ENCODE results near the gene PARD6G. TPM values are rescaled to one million over a fixed set of nuclear protein-coding genes. Genes with fewer than 3 reads are reported as not detected.

The PARD6G gene
- total and polyA plus RNA-seq, 2 of the 8 experiments (the other 6 are each of a cell fraction or from before 2014, with no cell fraction given) = 11.3 to 17.9 TPM

GRCh38 chr18:80182855-80183254 is 64.5 kb downstream of the PARD6G start:
- CTCF ChIA-PET (ENCODE audit: partially characterized antibody) = interaction anchor here (0.6 to 4.2 kb wide), 10 partner anchors 10 to 176 kb away, joined by 3 to 27 read pairs (median 4); partner anchors contain the start of gene PARD6G
- no peak for DNase-seq (ENCODE audit: low read depth in 1 of 2, low spot score in 2 of 2)
- Histone ChIP-seq H3K23ac (ENCODE audit: insufficient read length) (no peak overlapping the region), H3K9ac (replicated peaks in 1 of 4; ENCODE audit: extremely low read depth in 1 of 4, low read depth in 3 of 4, low read length in 3 of 4) (no peak overlapping the region), H2BK120ac (replicated peaks; ENCODE audit: low read depth, low read length) (no peak overlapping the region), H3K4me3 (ENCODE audit: extremely low read depth in 1 of 4, insufficient read depth in 2 of 4, low read depth in 3 of 4, low read length in 4 of 4) (no peak overlapping the region), H4K5ac (ENCODE audit: insufficient read length, low read depth, low read length) (no peak overlapping the region), H3K14ac (ENCODE audit: insufficient read length) (no peak overlapping the region), H3K56ac (replicated peaks; ENCODE audit: insufficient read length, low read depth, low read length) (no peak overlapping the region), H2BK15ac (ENCODE audit: low read length) (no peak overlapping the region), H3K79me1 (ENCODE audit: low read depth, low read length) (peaks cover 5% of the 10 kb centered on the region), H4K20me1 (replicated peaks in 1 of 2; ENCODE audit: control insufficient read depth in 1 of 2, insufficient read depth in 2 of 2, low read length in 2 of 2) (peaks cover 0 to 14% of the 10 kb centered on the region in 2 experiments), H3K23me2 (ENCODE audit: low read depth, low read length) (no peaks in the 10 kb centered on the region), H3K36me3 (ENCODE audit: control insufficient read depth in 2 of 4, insufficient read depth in 4 of 4, low read length in 3 of 4) (no peaks in the 10 kb centered on the region), H3K27ac (ENCODE audit: low read depth, low read length) (no peak overlapping the region), H3K9me3 (ENCODE audit: insufficient read depth in 2 of 2, low read depth in 1 of 2, low read length in 1 of 2) (peaks cover 0 to 2% of the 10 kb centered on the region in 2 experiments; a peak in 2 of 4 replicates), H3K4me1 (replicated peaks in 1 of 4; ENCODE audit: control insufficient read depth in 3 of 4, insufficient read depth in 4 of 4, low read length in 3 of 4) (peaks cover 0 to 10% (median 3%) of the 10 kb centered on the region in 4 experiments; a peak in 5 of 7 replicates), H3K18ac (ENCODE audit: extremely low read depth, low read length) (no peak overlapping the region), H2BK5ac (ENCODE audit: low read depth, low read length) (no peak overlapping the region), H4K8ac (ENCODE audit: extremely low read depth, insufficient read depth, low read length) (no peak overlapping the region), H2BK12ac (ENCODE audit: low read depth, low read length) (no peak overlapping the region), H3K4ac (replicated peaks; ENCODE audit: insufficient read length, low read depth, low read length) (no peak overlapping the region), H3K4me2 (ENCODE audit: insufficient read depth in 1 of 2, low read depth in 2 of 2, low read length in 2 of 2) (no peak overlapping the region), H2AK5ac (ENCODE audit: low read depth, low read length) (no peak overlapping the region), H4K91ac (replicated peaks; ENCODE audit: insufficient read length, low read length) (no peak overlapping the region), H2BK20ac (ENCODE audit: low read length) (no peak overlapping the region), H3K79me2 (ENCODE audit: control insufficient read depth in 1 of 2, insufficient read depth in 2 of 2, low read length in 2 of 2) (no peaks in the 10 kb centered on the region), H3K27me3 (replicated peaks in 1 of 4; ENCODE audit: control insufficient read depth in 3 of 4, extremely low read depth in 1 of 4, insufficient read depth in 3 of 4, low read length in 3 of 4) (no peaks in the 10 kb centered on the region), H2AFZ (ENCODE audit: low read length) (no peak overlapping the region)
- no peak for TF ChIP-seq BRCA1 (IDR thresholded peaks at IDR 0.05; ENCODE audit: low read depth, low read length)
- TF ChIP-seq GTF2F1 (IDR thresholded peaks at IDR 0.05; ENCODE audit: borderline replicate concordance, low read depth, low read length) = no peak
- WGBS, 2 experiments (ENCODE audit: extremely low coverage in 1 of 2, insufficient coverage in 1 of 2, insufficient read length in 1 of 2, insufficient replicate concordance in 2 of 2, low coverage in 1 of 2, low lambda C conversion rate in 2 of 2, missing lambda C conversion rate in 1 of 2) = 89% methylated on average over 9 of the region's 9 CpGs; no CpG with 5 or more reads in 1 of the 2 experiments
- FAIRE-seq = no peak
- POLR2A ChIA-PET (ENCODE audit: partially characterized antibody) = interaction anchor here (2.1 kb wide), 1 partner anchor 14 kb away, joined by 6 read pairs; no protein-coding TSS in a partner anchor

Data from H1 (cell line).